SIG-M5 treated with dmso at 0.1 percent for 504 hours (cell line): ENCODE results near the gene IRF6.

Experiments used
- DNase-seq: peaks from one replicate; lab custom pipeline; 2025; ENCODE audit not compliant: unreplicated experiment; lab: John Stamatoyannopoulos, UW

Gene IRF6

GRCh38 chr1:209805875-209806760 is at the start of gene IRF6:
IRF6 (minus strand) TSS chr1:209806142; CDS start chr1:209801413, 4,729 bp downstream.
- DNase-seq, result no peak

- DNase-seq, result no peak
Measured at GRCh38 chr1:209855623-209856022, 49.7 kb upstream of the IRF6 start.

GRCh38 chr1:209855006-209855405 is 49.1 kb upstream of the IRF6 start:
- peak; percentile 5 for DNase-seq

- DNase-seq, result no peak
Measured at GRCh38 chr1:209854196-209854595, 48.3 kb upstream of the IRF6 start.

- no peak for DNase-seq
Measured at GRCh38 chr1:209853676-209854075, 47.7 kb upstream of the IRF6 start.

- peak; percentile 38 for DNase-seq
Measured at GRCh38 chr1:209850342-209850979, 44.5 kb upstream of the IRF6 start.

GRCh38 chr1:209849388-209849787 is 43.4 kb upstream of the IRF6 start:
- DNase-seq, result no peak

GRCh38 chr1:209845408-209845725 is 39.4 kb upstream of the IRF6 start:
- DNase-seq, result no peak

- peak; percentile 28 for DNase-seq
Measured at GRCh38 chr1:209844695-209845407, 38.9 kb upstream of the IRF6 start.

GRCh38 chr1:209840611-209841010 is 34.7 kb upstream of the IRF6 start:
- no peak for DNase-seq

- no peak for DNase-seq
Measured at GRCh38 chr1:209839875-209840546, 34.1 kb upstream of the IRF6 start.

GRCh38 chr1:209838537-209838936 is 32.6 kb upstream of the IRF6 start:
- DNase-seq, result no peak

GRCh38 chr1:209837671-209838070 is 31.7 kb upstream of the IRF6 start:
- DNase-seq, result no peak

GRCh38 chr1:209835782-209836298 is 29.9 kb upstream of the IRF6 start:
- no peak for DNase-seq

GRCh38 chr1:209831615-209832014 is 25.7 kb upstream of the IRF6 start:
- DNase-seq, result no peak

- DNase-seq, result no peak
Measured at GRCh38 chr1:209830722-209831121, 24.8 kb upstream of the IRF6 start.

- no peak for DNase-seq
Measured at GRCh38 chr1:209829716-209830115, 23.8 kb upstream of the IRF6 start.

- DNase-seq, result peak; percentile 99
Measured at GRCh38 chr1:209827384-209828262, 21.7 kb upstream of the IRF6 start, which contains the start of gene UTP25. UTP25 (plus strand) TSS chr1:209827972; CDS start chr1:209828064, 92 bp downstream.

GRCh38 chr1:209825591-209826434 is 19.9 kb upstream of the IRF6 start:
- DNase-seq, result no peak
